ENCODE measurements around the gene SCAMP2.

SCAMP2 gene

GRCh38 chr15:74837482-74838136 lies 35.6 kb downstream of the SCAMP2 start:
- DNase-seq (ENCODE audit: low spot score) = no peak

DNA sequence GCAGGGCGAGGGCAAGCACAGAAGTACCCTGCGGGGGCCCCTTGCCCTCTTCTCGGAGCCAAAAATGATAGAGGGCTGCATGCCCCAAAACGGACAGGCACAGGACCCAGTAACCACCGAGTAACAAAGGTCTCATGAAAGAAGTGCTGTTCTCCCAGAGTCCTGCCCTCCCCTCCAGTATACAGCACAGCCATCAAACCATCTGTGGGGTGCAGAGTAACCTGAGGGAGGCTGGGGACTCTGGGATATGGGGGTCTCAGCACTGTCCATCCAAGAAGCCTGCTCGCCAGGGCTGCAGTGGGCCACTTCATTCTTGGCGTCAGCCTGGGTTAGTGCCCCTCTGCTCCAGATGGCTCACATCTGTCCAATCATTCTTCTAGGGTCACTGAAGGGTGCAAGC lies 36.3 kb downstream of the SCAMP2 start:
- DNase-seq (ENCODE audit: low spot score) = no peak

DNA sequence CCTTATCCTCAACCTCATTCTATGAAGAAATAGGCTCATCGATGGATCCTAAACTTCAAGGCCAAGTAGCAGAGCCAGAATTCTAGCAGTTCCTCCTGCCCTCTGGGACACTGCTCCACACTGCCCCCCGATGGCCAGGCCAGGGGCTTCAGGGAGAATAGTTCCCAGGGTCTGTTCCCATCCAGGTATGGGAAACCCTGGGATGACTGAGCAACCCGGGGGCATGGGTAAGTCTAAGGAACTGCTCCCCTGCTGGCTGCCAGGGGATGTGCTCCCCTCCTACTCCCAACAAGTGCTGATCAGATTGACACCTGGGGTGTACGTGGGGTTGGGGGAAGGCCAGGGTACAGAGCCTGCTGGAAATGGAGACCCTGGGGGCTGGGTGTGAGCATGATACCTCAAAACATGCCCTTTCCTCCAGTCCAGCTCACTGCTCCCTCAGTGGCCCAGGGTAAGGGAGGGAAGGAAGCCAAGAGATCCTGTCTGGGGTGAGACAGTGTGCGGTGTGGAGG lies 37.8 kb downstream of the SCAMP2 start:
- peak; percentile 72 for DNase-seq (ENCODE audit: low spot score)

DNA sequence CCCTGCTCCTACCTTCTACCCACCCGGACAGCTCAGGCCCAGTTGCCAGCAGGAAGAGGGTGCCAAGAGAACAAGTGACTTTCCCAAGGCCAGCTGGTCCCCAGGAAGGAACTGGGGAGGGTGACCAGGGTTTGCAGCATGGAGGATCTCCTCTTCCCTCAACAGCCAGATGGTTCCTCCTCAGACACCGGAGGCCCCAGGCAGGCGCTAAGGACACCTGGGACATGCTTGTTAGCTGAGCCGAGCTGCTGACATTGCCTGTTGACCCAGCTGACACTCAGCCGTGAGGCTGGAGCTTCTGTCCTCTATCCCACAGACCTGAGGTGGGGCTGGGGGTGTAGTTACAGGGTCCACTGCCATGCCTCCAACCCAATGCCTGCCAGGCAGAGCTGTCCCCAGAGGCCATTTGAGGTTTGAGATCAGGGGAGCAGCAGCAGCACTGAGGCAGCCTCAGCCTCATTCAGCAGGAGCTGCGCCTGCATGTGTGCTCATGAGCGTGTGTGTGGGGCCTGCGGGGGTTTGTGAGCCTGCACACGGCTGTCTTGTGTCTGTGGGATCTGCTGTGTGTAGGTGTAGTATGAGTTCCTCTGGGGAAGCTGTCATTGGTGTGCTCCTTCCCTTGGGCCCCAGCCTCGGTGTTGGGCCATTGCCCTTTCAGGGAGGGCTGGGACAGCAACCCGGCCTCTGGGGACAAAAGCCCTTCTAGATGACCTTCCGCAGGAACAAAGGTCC lies 39.6 kb downstream of the SCAMP2 start:
- no peak for DNase-seq (ENCODE audit: low spot score)

DNA sequence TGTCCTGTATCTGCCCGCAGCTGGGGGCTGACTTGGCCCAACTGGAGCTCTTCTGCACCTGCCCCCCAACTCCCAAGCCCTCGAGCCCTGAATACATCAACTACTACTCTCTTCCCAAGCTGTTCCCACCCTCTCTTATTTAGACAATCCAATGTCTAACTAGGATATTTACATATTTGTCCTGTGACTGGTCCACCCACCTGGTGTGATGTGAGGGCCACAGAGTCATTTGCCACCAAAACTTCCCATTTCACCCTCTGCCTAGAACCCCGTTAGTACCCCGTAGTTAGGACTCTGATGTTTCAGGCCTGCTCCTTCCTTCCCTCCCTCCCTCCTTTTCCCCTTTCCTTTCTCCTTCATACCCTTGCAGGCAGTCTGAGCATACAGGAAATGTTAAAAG lies 40.3 kb downstream of the SCAMP2 start:
- DNase-seq (ENCODE audit: low spot score) = no peak

DNA sequence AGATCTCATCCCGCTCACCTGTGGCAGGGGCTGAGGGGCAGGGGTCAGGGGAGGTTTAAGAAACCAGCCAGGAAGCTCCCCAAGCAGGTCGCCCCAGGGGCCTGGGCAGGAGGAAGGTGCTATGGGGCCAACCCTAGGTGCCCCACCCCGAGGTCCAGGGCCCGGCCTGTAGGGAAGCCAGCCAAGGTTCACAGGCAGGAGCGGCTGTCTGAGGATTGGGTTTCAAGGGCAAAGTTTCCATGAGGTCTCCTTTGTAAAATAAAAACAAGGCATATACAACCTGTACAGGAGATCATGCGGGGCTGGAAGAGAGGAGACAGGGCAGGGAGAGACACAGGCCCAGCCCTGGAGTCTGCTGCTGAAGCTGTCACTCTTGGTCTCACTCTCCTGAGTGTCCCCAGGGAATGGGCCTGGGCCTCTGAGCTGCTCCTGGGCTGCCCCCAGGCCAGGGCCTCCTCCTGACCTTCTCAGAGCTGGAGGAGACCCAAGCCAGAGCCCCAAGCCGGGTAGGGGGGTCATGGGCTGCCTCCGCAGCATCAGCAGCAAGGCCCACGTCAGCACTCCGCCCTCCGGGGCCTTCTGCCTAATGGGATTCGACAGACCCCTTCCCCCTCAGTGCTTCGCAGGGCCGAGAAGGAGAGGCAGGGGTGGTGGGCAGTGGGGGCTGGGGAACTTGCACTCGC lies 41.2 kb downstream of the SCAMP2 start:
- DNase-seq (ENCODE audit: low spot score) = no peak

DNA sequence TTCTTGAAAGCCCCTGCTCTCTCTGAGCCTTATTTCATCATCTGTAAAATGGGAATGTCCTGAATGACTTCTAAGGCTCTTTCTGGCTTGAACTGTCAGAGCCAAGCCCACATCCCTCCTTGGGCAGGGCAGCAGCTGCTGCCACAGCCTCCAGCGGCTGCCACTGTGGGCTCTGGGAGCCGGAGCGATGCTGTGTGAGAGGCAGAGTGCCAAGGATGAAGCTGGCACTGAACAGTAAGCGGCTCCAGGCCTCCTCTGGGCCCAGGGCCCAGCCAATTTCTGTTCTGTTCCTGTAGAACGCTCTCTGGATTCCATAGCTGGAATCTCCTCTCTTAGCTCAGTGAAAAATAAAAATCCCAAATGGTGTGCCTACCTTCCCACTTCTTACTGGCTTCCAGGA lies 42.3 kb downstream of the SCAMP2 start:
- DNase-seq (ENCODE audit: low spot score) = peak; percentile 84

DNA sequence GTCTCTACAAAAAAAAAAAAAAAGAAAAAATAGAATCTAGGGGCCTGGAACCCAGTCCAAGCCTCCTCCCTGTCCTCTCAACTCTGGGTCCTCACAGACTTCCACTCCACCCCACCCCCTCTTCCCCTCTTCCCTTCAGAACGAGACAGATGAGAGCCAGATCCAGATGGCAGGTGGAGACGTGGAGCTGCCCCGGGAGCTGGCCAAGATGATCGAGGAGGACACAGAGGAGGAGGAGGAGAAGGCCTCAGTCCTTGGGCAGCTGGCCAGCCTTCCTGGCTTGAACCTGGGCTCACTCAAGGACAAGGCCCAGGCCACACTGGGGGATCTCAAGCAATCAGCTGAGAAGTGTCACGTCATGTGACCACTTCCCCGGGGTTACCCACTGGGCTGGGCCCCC lies 43.2 kb downstream of the SCAMP2 start:
- DNase-seq (ENCODE audit: low spot score) = no peak

DNA sequence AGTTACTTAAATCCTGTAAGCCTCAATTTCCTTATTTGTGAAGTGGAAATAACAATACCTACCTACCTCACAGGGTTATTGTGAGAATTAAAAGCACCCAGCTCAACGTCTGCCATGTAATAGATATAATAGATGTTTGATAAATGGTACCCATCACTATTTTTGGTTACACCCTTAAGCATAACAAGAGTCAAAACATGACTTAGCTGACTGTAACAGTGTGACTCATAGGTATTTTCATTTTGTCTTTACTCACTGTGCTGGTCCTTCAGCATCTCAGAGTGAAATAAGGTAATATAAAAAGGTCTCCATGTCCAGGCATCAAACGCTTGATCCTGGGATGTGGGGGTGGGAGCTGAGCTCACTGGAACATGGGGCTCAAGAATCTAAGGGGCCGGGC lies 43.7 kb downstream of the SCAMP2 start:
- DNase-seq (ENCODE audit: low spot score) = no peak

DNA sequence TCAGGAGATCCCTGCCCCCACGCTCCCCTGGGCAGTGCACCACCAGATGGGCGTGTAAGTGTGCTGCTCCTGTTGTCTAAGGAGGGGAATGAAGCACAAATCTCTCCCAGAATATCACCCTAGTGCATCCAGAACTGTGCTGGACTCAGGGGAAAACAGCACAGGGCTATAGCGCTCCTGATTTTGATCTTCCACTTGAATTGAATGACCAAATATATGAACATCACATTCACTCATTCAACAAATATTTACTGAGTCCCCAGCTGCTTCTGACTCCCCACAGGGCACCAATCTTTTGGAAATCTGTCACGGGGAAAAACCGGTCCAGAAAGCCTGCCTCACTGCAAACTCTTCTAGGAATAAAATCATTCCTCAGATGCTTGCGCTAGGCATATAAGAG lies 44.3 kb downstream of the SCAMP2 start:
- DNase-seq (ENCODE audit: low spot score) = no peak

DNA sequence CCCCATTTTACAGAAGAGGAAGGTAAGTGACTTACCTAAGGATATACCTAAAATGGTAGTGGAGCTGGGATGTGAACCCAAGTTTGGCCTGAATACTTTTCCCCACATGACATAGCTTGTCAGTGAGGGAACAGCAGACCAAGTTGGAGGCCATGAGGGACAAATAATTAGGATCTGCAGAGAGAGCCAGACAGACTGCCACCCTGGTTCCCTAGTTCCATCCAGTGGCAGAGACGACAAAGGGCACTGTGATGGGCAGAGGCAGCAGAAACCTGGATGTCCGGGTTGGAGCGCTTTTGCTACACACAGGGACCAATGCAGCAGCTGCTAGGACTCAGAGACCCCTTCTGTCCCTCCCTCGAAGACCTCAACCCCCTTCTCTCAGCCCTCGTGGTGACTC lies 45.6 kb downstream of the SCAMP2 start:
- no peak for DNase-seq (ENCODE audit: low spot score)

DNA sequence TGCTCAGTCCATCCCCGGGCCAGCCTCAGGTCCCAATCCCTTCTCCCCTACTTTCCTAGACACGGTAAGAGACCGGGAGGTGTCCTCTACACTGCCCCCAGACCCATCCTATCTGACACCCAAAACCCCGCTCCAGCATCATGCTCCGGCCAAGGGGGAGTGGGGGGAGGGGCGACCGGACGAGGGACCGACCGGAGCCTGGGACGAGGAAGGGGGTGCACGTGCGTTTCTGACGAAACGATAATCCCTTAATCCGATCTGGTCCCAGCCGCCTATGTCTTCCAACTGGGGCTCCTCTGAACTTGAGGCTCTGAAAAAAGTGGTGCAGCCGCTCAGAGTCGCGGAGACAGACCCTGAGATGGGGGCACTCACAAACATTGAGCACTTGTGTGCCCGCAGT lies 46.2 kb downstream of the SCAMP2 start:
- DNase-seq (ENCODE audit: low spot score) = no peak

DNA sequence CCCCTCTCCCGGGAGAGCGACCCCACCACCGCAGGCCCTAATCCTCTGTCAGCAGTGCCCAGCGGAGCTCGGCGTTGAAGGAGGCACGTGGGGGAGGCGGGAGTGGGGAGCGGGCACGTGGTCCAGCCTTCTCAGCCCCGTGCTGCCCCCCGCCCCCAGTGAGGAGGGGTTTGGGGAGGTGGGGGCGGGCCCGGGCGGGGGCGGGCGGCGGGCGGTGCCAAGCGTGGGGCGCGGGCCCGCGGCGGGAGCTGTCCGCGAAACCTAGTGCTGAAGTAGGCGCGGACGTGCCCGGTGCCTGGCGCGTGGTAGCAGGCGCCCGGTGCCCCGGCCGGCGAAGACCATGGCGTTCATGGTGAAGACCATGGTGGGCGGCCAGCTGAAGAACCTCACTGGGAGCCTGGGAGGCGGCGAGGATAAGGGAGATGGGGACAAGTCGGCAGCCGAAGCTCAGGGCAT lies 46.8 kb downstream of the SCAMP2 start, which contains the start of gene CPLX3:
CPLX3 (plus strand) TSS at position 264 of the 456 bp plus-strand sequence; CDS start at position 341, 77 bp downstream.
- DNase-seq (ENCODE audit: low spot score) = no peak

DNA sequence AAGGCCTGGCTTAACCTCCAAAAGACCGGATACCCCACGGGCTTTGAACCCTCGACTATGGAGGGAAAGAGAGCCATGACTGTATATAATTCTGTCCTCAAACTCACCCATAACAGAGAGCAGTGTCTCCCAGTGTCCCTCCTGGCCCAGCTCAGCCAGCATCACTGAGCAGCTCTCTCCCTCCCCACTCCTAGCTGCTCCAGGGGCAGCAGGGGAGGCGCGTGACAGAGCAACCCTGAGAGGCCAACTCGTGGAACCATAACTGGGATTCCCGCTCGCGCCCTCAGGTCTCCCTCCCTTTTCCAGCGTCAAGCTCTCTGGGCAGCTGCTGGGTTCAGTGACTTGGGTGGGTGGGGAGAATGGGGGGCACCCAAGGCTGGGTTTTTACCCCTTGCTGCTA lies 47.3 kb downstream of the SCAMP2 start:
- DNase-seq (ENCODE audit: low spot score) = no peak

GRCh38 chr15:74824976-74825375 lies 48.2 kb downstream of the SCAMP2 start:
- DNase-seq (ENCODE audit: low spot score) = no peak

GRCh38 chr15:74823324-74823723 lies 49.8 kb downstream of the SCAMP2 start:
- no peak for DNase-seq (ENCODE audit: low spot score)

DNA sequence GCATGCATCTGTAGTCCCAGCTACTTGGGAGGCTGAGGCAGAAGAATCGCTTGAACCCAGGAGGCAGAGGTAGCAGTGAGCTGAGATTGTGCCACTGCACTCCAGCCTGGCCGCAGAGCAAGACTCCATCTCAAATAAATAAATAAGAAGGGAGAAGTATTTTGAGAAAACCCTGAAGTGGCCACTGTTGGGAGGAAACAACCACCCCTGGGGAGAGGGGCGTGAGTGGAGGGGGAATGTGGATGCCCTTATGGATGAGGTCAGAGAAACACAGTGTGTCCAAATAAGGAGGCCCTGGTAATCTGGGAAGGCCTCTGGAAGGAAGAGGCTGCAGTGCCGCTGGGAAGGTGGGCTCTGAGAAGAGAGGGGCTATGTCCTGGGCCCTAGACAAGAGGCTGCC lies 50.9 kb downstream of the SCAMP2 start:
- DNase-seq (ENCODE audit: low spot score) = no peak

DNA sequence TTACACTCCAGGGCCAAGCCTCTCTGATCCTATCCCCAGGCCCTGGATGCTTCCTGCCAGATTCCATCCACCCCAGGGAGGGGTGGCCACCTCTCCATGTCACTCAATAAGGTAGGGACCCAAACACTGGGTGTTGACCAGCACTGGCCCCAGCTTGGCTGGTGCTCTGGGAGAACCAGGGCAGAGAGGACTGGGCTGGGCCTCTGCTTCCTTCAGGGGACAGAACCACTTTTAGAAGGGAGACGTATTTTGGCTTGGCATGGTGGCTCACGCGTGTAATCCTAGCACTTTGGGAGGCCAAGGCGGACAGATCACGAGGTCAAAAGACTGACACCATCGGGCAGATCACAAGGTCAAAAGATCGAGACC lies 51.4 kb downstream of the SCAMP2 start:
- DNase-seq (ENCODE audit: low spot score) = no peak

DNA sequence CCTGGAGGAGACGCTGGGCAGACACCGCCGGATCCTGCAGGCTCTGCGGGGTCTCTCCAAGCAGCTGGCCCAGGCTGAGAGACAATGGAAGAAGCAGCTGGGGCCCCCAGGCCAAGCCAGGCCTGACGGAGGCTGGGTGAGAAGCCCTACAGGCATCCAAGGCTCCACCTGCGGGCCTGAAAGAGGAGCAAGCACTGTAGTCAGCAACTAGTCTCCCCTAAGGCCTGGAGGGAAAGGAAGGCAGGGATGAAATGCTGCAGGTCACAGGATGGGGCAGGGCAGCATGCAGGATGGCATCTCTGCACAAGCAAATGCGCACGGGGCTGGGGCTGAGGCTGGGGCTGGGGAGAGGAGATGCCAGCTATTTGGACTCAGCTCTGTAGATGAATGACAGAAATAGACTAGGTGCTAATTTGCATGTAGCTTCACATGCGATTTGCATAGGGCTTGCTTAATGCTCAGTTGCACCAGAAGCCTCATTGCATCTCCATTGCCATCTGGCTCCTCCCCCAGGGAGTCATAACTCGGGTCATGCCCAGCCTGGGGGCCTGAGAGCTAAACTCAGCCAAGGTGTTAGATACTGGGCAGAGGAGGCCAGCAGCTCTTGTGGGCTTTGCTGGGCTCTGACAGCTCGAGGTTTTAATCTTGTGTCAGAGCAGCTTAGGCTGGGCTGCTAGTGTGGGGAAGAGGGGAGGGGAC lies 51.9 kb downstream of the SCAMP2 start:
- DNase-seq (ENCODE audit: low spot score) = peak; percentile 65

DNA sequence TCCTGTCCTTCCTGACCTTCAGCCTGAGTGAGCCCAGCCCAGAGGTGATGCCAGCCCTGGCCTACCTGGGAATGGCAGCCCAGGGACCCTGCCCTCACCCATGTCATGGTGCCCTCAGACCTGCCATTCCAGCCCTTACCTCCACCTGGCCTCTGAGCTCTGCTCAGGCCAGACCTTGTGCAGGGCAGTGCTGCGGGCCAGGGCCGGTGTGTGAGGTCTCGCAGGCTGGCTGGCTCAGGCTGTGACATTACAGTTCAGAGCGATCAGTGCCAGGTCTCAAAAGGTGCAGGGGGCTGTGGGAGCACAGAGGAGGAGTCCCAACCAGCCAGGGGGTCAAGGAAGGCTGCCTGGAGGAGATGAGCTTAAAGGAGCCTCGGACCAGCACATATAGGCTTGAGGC lies 53.1 kb downstream of the SCAMP2 start:
- no peak for DNase-seq (ENCODE audit: low spot score)

DNA sequence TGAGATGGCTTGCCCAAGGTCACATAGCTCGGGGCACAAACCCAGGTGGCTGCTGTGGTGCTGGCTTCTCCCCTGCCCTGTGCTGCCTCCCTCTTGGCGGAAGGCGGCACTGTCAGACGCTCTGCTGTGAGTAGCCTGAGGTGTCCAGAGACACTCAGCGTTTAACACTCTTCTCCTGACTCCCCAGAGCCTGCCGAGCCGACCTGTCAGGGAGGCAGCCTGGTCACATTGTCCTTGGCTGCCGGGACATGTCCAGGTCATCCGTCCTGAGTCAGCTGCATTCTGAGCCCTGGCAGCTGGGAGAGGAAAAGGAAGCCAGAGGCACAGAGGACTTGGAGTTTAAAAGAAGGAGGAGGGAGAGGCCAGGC lies 55.8 kb downstream of the SCAMP2 start:
- peak; percentile 57 for DNase-seq (ENCODE audit: low spot score)

GRCh38 chr15:74816624-74817369 lies 56.4 kb downstream of the SCAMP2 start:
- DNase-seq (ENCODE audit: low spot score) = no peak

Measured in cerebellar cortex (tissue), 1 donor.